Heart right ventricle (tissue), 16 donors: ENCODE results near the gene ARHGAP12. TPM values are rescaled to one million over a fixed set of nuclear protein-coding genes. Genes with fewer than 3 reads are reported as not detected.
A peak's percentile ranks its signal among the peaks of the same experiment; 100 is the strongest.

Source experiments
- ATAC-seq, 8 donors: fragments of 200-7000 bp; cut with Tn5 transposase; one replicate each; pipeline ENCODE4 v1.9.1; 2020; ENCODE audit warnings: mild to moderate bottlenecking in 8 of 8, moderate library complexity in 8 of 8, moderate number of reproducible peaks in 1 of 8
- DNase-seq, 2 donors: peaks; one replicate each; pipeline ENCODE4 v3.0.0-alpha.2; 2020
- H3K27ac ChIP-seq, 10 donors: fragments of 200-600 bp; sonication (generic) in 2 of 10; one replicate each; pipeline versions ENCODE4 v1.5.0 to v1.8.0; 2020 to 2022; ENCODE audit warnings: mild to moderate bottlenecking in 3 of 10
- H3K27me3 ChIP-seq, 7 donors: fragments of 200-600 bp; one replicate each; pipeline ENCODE4 v1.8.0; 2021 to 2022; ENCODE audit warnings: mild to moderate bottlenecking in 2 of 7
- H3K36me3 ChIP-seq, 9 donors: fragments of 200-600 bp; sonication (generic) in 1 of 9; one replicate each; pipeline versions ENCODE4 v1.5.0 to v1.8.0; 2020 to 2022; ENCODE audit warnings: mild to moderate bottlenecking in 2 of 9
- H3K4me1 ChIP-seq, 9 donors: fragments of 200-600 bp; sonication (generic) in 1 of 9; one replicate each; pipeline versions ENCODE4 v1.5.0 to v1.8.0; 2020 to 2022; ENCODE audit warnings: mild to moderate bottlenecking in 4 of 9
- H3K4me3 ChIP-seq, 10 donors: fragments of 200-600 bp; sonication (generic) in 2 of 10; one replicate each; pipeline versions ENCODE4 v1.5.0 to v1.8.0; 2020 to 2022; ENCODE audit warnings: mild to moderate bottlenecking in 7 of 10, moderate library complexity in 2 of 10
- H3K9me3 ChIP-seq, 11 donors: fragments of 200-600 bp in 10 of 11; sonication (generic) in 2 of 11; one replicate each; pipeline versions ENCODE4 v1.5.0 to v1.8.0; 2013 to 2022; ENCODE audit warnings: mild to moderate bottlenecking in 2 of 11, control low read depth in 1 of 11, moderate library complexity in 1 of 11
- CTCF ChIP-seq, 9 donors: fragments of 200-600 bp; sonication (generic) in 2 of 9; IDR thresholded peaks; one replicate each; pipeline versions ENCODE4 v1.5.0 to v1.8.0; 2021 to 2022; ENCODE audit warnings: antibody characterized with exemption in 9 of 9, mild to moderate bottlenecking in 5 of 9, moderate library complexity in 1 of 9
- WGBS, 2 donors: extraction: QIAGEN DNeasy Blood & Tissue Kit; methylation state at CpG; one replicate each; pipeline ENCODE4 v1.1.7; 2013; ENCODE audit warnings: inconsistent platforms in 1 of 2; 5-methylcytosine and 5-hydroxymethylcytosine counted together
- intact Hi-C, 10 donors: fragments of 100-400 bp; cut with DNase I; formaldehyde crosslinking; loops; one replicate each; pipeline versions ENCODE4 v1.11.1 to v1.14.2; 2022
- polyA plus RNA-seq, 2 donors: library from polyadenylated mRNA; stranded (reverse); fragments of 200-250 nt; gene quantifications; one replicate each; pipeline ENCODE4 v1.2.3, GENCODE V29; 2013
- total RNA-seq, 10 donors: library from RNA; stranded (reverse); fragmentation: NEBNext Ultra II Directional in 3 of 10; extraction: Animal tissue kit (Norgen Biotek cat#: 25700) in 3 of 10; gene quantifications; one replicate each; pipeline versions ENCODE4 v1.2.1 to v1.2.4, GENCODE V29; 2021 to 2023
- donor health status: Arrhythmogenic right ventricular cardiomyopathy.
- donor health status: ischemic (EF 13 %, LVEDD 7.1; RV severe dilation, severe dysfunction).
- donor health status: healthy with polysubstance abuse.
- donor health status: DM: no; HTN: yes; CAD: no.
- donor health status: DM: no; HTN: no; CAD: no.
- donor health status: ischemic (EF 25% LVEDD 6.9; RV normal size, moderate dysfunction).
- donor health status: ischemic (EF 25% LVEDD 5.7; RV mildly dilated, moderate dysfunction).
- donor health status: healthy.
- donor health status: DM: yes; HTN: yes; CAD: no.
- donor health status: Ischemic cardiomyopathy.
- donor health status: ischemic (EF 35%, LVEDD 5.7; RV mildly dilated, moderate dysfunction).
- donor health status: nonischemic (EF 11% LVEDD 7.7; RV severe dilation, severe dysfunction).
- donor health status: DM: yes; HTN: yes; CAD: no.
- donor health status: PGD.
- donor health status: ischemic (EF 29% LVEDD 5.4; RV normal size, mild dysfunction).
- donor health status: nonischemic (EF 23%, LVEDD 6.1; RV moderate dilation, normal function).

The ARHGAP12 gene
- total and polyA plus RNA-seq, 12 donors: 7.6 to 35.2 (median 21.0) TPM

DNA sequence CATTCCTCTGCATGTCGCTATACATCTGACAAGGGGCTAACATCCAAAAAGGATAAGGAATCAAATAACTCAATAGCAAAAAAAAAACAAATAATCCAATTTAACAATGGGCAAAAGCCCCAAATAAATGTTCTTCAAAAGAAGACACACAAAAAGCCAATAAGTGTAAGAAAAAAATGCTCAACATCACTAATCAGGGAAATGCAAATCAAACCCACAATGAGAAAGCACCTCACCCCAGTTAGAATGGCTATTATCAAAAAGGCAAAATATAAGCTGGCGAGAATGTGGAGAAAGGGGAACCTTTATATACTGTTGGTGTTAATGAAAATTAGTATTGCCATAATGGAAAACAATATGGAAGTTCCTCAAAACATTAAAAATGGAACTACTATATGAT lies 14.3 kb downstream of the ARHGAP12 start:
- no peak overlapping the region for H3K27ac ChIP-seq
- peaks cover 3 to 35% (median 26%) of the 10 kb centered on the region in 9 donors for H3K4me1 ChIP-seq
- H3K36me3 ChIP-seq: no peaks in the 10 kb centered on the region
- H3K9me3 ChIP-seq: peaks cover 0 to 3% (median 0%) of the 10 kb centered on the region in 11 donors
- 99 to 100% methylated on average over 2 of the region's 2 CpGs for WGBS, 2 donors
- H3K27me3 ChIP-seq: no peaks in the 10 kb centered on the region
- no peak for ATAC-seq
- DNase-seq: no peak
- H3K4me3 ChIP-seq: no peak overlapping the region
- intact Hi-C loops: no loop called here
- no peak for TF ChIP-seq CTCF (IDR thresholded peaks at IDR 0.05)

- intact Hi-C loops: no loop called here
- no peaks in the 10 kb centered on the region for H3K27me3 ChIP-seq
- DNase-seq (no peak), ATAC-seq (peak in 5 of 8 donors; percentile 53 to 69 (median 62))
- peaks cover 3 to 34% (median 27%) of the 10 kb centered on the region in 9 donors for H3K4me1 ChIP-seq
- peak overlapping the region in 1 of 10 donors; percentile 37 for H3K27ac ChIP-seq
- H3K36me3 ChIP-seq: peaks cover 0 to 8% (median 0%) of the 10 kb centered on the region in 9 donors
- peaks cover 0 to 3% (median 0%) of the 10 kb centered on the region in 11 donors for H3K9me3 ChIP-seq
- H3K4me3 ChIP-seq: peak overlapping the region in 1 of 10 donors; percentile 11
- TF ChIP-seq CTCF (IDR thresholded peaks at IDR 0.05): no peak
- 39 to 47% methylated on average over 10 of the region's 10 CpGs for WGBS, 2 donors
Observed at GRCh38 chr10:31912898-31913850, 15.5 kb downstream of the ARHGAP12 start.

GRCh38 chr10:31912289-31912688 lies 16.3 kb downstream of the ARHGAP12 start:
- intact Hi-C loops: no loop called here
- DNase-seq: no peak
- Histone ChIP-seq H3K27me3 (no peaks in the 10 kb centered on the region), H3K9me3 (peaks cover 0 to 3% (median 0%) of the 10 kb centered on the region in 11 donors), H3K27ac (no peak overlapping the region), H3K4me1 (peaks cover 3 to 39% (median 32%) of the 10 kb centered on the region in 9 donors), H3K4me3 (no peak overlapping the region), H3K36me3 (peaks cover 0 to 16% (median 0%) of the 10 kb centered on the region in 9 donors)
- no peak for ATAC-seq
- 47 to 51% methylated on average over 2 of the region's 2 CpGs for WGBS, 2 donors
- TF ChIP-seq CTCF (IDR thresholded peaks at IDR 0.05): no peak

DNA sequence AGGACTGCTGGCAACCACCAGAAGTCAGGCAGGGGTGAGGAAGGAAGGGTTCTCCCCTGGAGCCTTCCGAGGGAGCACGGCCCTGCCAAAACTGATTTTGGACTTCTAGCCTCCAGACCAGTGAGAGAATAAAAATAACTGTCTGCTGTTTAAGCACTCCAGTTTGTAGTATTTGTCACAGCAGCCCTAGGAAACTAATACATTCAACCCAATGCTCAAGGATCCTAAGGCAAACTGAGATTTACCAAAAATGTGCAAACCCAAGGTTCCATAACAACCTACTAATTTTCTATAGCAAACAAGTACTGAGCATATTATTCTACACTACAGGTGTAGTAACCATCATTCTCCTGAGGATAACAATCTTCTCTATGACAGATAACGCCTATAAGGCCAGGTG lies 18.6 kb downstream of the ARHGAP12 start:
- intact Hi-C loops: no loop called here
- no peak overlapping the region for H3K27ac ChIP-seq
- peaks cover 0 to 31% (median 0%) of the 10 kb centered on the region in 9 donors for H3K36me3 ChIP-seq
- peaks cover 3 to 54% (median 49%) of the 10 kb centered on the region in 9 donors for H3K4me1 ChIP-seq
- 50 to 61% methylated on average over 3 of the region's 3 CpGs for WGBS, 2 donors
- no peak for DNase-seq
- no peaks in the 10 kb centered on the region for H3K27me3 ChIP-seq
- peaks cover 0 to 3% (median 0%) of the 10 kb centered on the region in 11 donors for H3K9me3 ChIP-seq
- ATAC-seq: no peak
- no peak for TF ChIP-seq CTCF (IDR thresholded peaks at IDR 0.05)
- H3K4me3 ChIP-seq: no peak overlapping the region
